SIG-M5 (cell line): ENCODE results near the gene DUOXA1.
"Not testable (repeated sequence)": the region's sequence is repeated elsewhere in the genome, so short reads cannot be mapped to it uniquely, and the experiment has no call there.

Experiments
- DNase-seq: peaks from one replicate; lab custom pipeline; 2025; lab: John Stamatoyannopoulos, UW

Gene DUOXA1

GRCh38 chr15:45089712-45090373, 39.8 kb downstream of the DUOXA1 start:
- DNase-seq = no peak

DNA sequence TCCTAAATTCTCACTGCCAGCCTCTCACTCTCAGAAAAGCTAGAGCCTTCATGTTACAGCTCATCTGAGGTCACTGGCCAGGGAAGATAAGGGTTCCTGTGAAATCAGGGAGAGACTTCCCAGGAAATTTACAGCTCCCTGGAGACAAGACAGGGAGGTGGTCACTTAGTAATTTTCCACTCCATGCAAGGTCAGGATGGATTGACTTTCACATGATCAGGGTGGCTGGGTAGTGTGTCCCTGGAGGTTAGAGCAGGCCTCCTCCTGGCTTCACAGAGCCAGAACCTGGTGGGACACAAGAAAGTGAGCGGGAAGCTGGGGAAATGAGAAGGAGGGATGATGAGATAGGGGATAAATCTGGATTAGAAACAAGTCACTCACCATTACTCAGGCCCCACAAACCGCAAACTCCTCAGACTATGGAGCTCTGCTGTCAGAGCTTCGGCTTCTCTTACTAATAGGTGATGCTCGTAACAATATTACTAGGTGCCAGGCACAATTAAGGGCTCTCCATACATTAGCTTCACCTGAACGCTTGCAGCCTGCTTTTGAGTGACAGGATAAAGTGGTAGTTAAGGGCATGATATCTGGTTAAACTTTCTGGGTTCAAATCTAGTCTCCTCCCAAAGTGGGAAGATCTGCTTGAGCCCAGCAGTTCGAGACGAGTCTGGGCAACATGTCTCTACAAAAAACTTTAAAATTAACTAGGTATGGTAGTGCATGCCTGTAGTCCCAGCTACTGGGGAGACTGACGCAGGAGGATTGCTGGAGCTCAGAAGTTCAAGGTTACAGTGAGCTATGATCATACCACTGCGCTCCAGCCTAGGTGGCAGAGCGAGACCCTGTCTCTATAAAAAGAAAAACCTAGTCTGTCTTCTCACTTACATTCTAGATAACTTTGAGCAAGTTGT, 40.6 kb downstream of the DUOXA1 start:
- no peak for DNase-seq

DNA sequence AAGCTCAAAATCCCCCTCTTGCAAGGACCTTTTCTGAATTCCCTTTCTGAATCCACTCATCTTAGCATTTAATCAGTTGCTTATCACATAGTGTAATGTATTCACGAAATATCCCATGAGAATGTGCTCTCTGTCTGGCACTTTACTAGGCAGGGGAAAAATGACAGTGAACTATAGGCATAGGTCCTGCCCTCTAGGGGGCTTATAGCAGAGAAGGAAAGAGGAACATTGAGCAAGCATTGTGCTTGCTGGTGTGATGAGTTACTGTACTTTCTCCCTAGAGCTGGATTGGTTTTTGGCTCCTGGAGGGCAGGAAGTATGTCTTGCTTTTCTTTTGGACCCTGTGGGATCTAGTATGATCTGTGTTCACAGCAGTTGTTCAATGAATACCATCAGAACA, 42.2 kb downstream of the DUOXA1 start:
- no peak for DNase-seq

GRCh38 chr15:45084163-45084562, 45.5 kb downstream of the DUOXA1 start:
- no peak for DNase-seq

DNA sequence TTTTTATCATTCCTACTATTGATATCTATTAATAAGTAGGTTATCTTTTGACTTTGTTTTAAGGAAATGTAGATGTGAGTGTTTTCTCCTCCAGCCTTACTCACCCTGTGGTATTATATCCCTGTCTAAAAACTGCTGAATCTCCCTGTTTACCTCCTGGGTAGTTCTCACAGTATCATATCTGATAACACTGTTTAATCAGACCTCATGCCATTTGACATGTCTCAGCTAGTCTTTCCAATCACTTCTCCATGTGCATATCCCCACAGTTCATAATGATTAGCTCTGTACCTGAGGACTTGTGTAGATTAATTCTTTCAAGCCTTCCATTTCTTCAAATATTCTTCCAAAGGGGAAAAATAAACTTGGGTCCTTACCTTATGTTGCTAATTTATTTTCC, 46.5 kb downstream of the DUOXA1 start:
- no peak for DNase-seq

- not testable (repeated sequence) for DNase-seq
Measured at GRCh38 chr15:45082412-45082811, 47.3 kb downstream of the DUOXA1 start.

DNA sequence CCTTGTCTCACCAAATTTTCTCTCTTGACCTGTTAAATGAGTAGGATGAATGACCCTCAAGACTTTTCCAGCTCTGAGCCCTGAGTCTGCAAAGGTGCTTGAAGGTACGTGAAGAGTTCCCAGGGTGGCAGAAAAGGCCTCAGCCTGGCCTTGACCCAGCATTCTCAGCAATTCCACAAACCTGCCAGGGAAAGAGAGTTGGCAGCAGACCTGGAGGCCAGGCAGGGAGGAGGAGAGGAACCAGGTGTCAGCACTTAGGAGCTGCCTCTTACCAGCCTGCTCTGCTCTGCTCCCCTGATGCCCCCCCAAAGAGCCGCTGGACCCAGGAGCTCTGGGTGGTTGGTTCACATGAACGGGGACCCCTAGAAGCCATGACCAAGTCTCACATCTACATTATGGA, 49.1 kb downstream of the DUOXA1 start:
- not testable (repeated sequence) for DNase-seq

GRCh38 chr15:45079628-45080246, 49.9 kb downstream of the DUOXA1 start:
- not testable (repeated sequence) for DNase-seq

- DNase-seq = not testable (repeated sequence)
Measured at GRCh38 chr15:45079201-45079600, 50.5 kb downstream of the DUOXA1 start.

- DNase-seq = not testable (repeated sequence)
Measured at GRCh38 chr15:45077391-45077790, 52.3 kb downstream of the DUOXA1 start.

- not testable (repeated sequence) for DNase-seq
Measured at GRCh38 chr15:45075440-45076320, 54.0 kb downstream of the DUOXA1 start.

DNA sequence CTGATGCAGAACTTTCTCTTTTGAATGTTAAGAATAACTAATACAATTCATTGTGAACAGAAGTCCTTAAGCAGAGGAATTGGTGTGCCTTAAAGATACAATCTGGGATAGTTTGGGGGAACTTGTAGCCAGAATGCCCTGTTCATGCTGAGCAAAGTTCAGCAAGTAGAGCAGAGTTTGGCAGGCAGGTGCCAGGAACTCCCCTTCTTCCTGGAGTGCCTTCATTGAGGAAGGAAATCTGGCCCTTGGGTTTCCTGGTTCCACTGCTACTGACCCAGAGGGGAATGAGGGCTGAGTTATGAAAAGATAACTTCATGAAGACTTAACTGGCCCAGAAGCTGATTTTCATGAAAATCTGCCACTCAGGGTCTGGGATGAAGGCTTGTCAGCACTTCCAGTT, 56.1 kb downstream of the DUOXA1 start:
- DNase-seq = not testable (repeated sequence)

- DNase-seq = not testable (repeated sequence)
Measured at GRCh38 chr15:45069942-45070360, 59.7 kb downstream of the DUOXA1 start.
